NCI-H510A (cell line): ENCODE results near the gene PTPN7.
"Not testable (repeated sequence)": the region's sequence is repeated elsewhere in the genome, so short reads cannot be mapped to it uniquely, and the experiment has no call there.

ENCODE experiments used
- DNase-seq: peaks from one replicate; lab custom pipeline; 2025; lab: John Stamatoyannopoulos, UW

Gene PTPN7

DNA sequence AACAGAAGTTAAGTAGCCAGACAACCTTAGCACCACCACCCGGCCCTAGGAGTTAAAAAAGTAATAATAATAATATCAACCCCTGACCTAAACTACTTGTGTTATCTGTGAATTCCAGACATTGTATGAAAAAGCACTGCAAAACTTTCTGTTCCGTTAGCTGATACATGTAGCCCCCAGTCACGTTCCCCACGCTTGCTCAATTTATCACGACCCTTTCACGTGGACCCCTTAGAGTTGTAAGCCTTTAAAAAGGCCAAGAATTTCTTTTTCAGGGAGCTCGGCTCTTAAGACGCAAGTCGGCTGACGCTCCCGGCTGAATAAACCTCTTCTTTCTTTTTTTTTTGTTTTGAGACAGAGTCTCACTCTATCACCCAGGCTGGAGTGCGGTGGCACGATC lies 6.7 kb upstream of the PTPN7 start:
- not testable (repeated sequence) for DNase-seq

DNA sequence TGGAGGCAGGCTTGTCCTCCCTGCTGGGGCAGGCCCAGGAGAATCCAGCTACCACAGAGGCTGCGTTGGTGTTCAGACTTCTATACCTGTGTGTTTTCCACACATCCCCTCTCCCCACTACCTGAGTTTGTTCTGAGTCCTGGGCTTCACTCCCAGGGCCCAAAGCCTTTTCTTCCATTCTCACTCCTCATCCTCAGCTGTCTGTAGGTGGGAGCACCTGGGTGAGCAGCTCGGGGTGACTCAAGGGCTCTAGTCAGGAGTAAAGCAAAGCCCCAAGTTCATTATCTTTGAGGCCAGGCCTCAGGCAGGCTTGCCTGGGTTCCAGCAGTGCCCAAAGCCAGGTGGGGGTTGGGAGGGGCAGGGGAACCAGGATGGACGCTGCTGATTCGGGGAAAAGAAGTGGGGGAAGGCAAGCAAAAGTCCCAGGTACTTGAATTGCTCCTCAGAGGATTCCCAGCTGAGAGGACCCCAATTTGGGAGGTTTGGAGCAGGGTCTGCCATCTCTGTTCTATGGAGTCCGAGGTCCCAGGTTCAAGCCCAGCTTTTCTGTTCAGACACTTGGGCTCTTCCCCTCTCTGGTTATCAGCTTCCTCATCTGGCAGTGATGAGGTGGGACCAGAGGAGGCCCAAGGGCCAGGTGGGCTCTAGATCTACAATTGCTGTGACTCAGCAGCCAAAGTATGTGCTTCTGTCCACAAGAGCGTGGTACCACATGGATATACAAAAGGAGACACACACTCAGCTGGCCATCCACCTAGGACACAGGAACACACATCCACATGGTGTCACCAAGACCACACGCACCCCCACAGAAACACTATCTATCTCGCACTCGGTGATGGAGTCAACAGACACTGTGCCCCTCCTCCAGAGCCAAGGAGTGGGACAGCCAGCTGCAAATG lies 5.8 kb upstream of the PTPN7 start:
- DNase-seq = no peak

DNA sequence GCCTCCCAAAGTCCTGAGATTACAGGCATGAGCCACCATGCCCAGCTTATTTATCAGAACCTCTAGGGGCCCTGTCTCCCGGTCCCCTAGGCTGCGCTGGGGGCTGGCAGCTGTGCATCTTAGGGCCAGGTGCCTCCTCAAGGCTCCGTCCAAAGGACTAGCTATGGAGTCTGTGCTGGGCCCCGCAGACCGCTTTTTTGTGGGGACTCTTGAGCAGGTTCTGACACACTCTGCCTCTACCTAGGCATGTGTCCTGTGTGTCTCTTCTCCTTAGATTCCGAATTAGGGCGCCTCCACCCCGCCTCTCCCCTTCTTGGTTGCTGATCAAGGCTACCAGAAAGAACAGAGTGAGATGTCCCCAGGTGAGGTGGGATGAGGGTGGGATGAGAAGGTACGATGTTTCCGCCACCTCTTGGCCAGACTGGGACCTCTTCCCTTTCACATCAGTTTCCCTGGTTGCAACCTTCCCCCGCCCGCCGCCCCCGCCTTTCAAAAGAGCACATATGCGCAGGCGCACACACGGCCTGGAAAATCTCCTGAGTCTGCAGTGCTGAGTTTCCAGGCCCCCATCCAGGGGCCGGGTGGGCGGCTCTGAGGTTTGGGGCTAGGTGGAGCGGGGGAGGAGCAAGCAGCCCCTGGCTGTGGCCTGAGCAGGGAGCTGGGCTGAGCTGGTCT lies 5.0 kb upstream of the PTPN7 start:
- DNase-seq = no peak

GRCh38 chr1:202164271-202165037 lies 4.1 kb upstream of the PTPN7 start:
- DNase-seq = no peak

DNA sequence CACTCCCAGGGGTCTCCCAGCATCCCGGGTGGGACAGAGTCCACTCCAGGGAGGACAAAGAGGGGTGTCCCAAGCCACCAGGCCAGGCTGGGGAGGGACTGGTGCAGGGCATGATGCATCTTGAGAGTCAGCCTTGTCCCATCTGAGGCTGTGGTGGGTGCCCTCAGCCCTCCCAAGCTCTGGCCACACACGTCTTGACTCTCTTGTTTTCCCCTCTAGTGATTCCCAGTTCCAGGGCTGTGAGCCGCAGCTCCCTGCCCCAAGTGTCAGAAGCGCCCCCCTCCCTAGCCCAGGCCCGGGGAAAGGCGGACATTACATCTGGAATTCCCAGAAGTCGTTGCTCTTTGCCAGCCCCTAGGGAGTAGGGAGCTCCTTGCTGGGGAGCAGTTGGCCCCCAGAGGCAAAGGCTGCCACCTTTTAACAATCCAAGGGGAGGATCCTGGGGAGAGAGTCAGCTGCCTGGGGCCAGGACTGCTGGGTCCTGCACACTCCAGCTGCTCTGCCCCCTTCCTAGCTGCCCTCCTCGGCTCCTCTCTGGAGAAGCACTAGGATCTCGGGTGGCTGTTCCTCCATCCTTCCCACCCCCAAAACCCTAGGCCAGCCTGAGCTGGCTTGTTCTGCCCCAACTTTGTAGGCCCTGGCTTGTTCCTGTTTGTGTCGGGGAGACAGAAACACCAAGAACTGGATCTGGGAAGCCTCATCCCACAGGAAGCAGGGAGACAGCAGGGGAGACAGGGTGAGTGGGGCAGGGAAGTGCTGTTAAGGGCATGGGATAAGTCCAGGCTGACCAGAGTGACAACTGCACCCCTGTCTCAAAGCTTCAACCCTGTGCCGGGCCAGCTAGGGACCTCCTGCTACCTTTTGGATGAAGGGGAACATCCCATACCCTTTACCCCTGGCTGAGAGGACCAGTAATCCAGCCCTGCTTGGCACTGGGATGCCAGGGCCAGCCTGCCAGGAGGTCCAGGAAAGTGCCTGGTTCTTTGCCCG lies 3.2 kb upstream of the PTPN7 start:
- no peak for DNase-seq

GRCh38 chr1:202162418-202163280 lies 2.2 kb upstream of the PTPN7 start:
- DNase-seq = no peak

DNA sequence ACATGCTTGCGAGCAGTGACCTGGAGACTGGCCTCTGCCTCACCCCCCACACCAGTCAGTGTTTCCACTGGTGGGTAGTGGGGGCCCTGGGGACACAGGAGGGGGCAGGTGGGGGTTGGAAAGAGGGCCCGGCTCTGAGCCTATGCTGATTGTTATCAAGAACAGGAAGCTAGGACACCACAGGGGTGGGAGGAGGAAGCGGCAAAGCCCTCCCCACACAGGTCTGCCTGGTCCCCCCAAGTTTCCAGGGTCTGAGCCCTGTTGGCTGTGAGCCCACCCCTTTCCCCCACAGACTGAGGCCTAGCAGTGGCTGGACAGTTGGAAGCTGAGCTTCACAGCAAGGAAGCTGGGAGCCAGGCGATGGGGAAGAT lies 1.6 kb upstream of the PTPN7 start:
- no peak for DNase-seq

GRCh38 chr1:202161151-202162046 lies 997 bp upstream of the PTPN7 start:
- no peak for DNase-seq

DNA sequence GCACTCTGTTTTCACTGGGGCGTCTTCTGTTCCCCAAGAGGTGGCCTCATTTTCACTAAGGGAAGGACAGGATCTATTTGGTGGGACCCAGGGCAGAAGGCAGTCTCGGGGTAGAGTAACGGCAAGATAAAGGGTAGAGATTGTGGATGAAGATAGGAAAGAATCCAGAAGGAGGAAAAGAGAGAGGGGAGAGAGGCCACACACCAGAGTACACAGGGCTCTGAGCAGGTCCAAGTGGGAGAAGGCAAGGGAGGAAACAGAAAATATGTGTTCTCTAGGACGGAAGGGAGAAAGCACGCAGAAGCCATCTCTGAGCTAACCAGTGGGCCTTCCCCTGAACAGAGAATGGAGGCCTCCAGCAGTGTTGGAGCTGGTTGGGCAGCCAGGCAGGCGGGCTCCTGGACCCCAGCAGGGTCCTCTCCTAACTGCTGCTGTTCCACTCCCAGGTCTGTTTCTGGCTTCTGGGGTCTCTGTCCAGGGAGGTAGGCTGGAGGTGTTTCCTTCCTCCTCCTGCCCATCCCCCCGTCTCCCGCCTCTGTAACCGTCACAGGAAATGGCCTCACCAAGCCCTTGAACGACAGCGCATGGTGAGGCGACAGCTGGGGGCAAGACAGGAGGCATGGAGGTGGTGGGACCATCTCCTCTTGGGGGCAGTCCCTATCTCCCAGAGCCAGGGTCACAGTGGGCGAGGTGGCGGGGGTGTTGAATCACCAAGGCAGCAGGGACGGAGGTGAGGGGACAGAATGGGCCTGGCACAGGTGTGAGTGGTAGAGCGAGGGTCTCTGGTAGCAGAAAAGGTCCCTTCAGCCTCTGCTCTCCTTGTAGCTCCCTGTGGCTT lies 649 bp downstream of the PTPN7 start:
- DNase-seq = no peak

DNA sequence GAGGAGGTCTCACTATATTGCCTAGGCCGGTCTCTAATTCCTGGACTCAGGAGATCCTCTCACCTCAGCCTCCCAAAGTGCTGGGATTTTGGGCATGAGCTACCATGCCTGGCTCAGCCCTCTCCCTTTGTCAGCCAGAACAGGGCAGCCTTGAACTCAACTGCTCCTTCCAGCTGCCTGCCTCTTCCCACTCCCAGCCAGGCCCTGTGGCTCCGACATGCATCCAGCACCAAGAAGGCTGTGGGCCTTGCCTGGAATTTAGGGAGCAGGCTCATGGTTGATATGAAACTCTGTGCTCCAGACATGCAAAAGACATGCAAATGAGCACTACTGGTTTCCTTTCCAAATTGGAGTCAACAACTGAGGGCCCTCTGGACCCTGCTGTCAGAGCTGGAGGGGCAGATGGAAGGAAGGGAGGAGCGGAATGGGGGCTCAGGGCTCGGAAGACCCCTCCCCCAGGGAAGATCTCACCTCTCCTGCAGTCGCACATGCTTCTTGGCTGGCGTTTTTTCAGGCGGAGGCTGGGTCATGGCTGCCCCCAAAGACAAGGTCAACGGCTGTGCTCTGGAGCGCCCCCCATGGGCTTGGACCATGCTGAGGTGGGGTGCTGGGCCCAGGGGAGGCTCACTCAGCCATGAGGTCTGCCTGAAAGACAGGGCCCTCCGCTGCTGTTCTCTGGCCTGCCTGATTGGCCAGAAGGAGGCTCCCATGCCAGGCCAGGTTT lies 1.4 kb downstream of the PTPN7 start:
- DNase-seq = no peak

DNA sequence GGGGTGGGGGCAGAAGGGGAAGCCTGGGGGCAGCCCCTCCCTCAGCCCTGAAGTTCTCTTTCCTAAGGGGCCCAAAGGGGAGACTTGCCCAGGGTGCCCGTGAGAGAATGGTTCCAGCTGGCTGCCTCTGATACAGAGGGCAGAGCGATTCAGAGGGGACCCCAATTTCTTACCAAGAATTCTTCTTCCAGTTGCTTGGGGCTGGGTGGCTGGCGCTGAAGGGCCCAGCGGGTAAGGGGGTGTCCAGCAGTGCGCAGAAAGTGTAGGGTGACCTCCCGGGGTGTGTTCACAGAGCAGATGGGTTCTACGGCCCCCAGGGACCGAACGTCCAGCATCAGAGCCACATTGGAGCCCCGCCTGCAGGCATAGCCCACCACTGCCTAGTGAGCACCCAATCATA lies 2.5 kb downstream of the PTPN7 start:
- no peak for DNase-seq

GRCh38 chr1:202156590-202156989 lies 3.8 kb downstream of the PTPN7 start:
- no peak for DNase-seq

GRCh38 chr1:202155478-202156021 lies 4.9 kb downstream of the PTPN7 start:
- no peak for DNase-seq

- DNase-seq = peak; percentile 60
Measured at GRCh38 chr1:202154766-202155477, 5.5 kb downstream of the PTPN7 start.

GRCh38 chr1:202154148-202154765 lies 6.1 kb downstream of the PTPN7 start:
- DNase-seq = no peak

GRCh38 chr1:202153284-202153683 lies 7.1 kb downstream of the PTPN7 start:
- no peak for DNase-seq
